Measurements from ENCODE around the gene SSTR3. TPM values are rescaled to one million over a fixed set of nuclear protein-coding genes. Genes with fewer than 3 reads are reported as not detected.

SSTR3 gene
- total and polyA plus RNA-seq, 9 of the 15 experiments (the other 6 are each of a cell fraction or from before 2014, with no cell fraction given): 0.03 TPM; not detected in 8

GRCh38 chr22:37186228-37186996 is 25.9 kb downstream of the SSTR3 start (continued):
- TF ChIP-seq RFX5 (IDR thresholded peaks at IDR 0.05; ENCODE audit: low read depth, low read length) (no peak), MBD2 (IDR thresholded peaks at IDR 0.05; ENCODE audit: borderline replicate concordance, low read depth) (peak; percentile 54; the same call in 1 of the 2 replicates), ZNF586 (CRISPR knock-in tag; conservative IDR thresholded peaks at IDR 0.05) (no peak), ZC3H8 (IDR thresholded peaks at IDR 0.05) (no peak), CBX2 (IDR thresholded peaks at IDR 0.05; ENCODE audit: insufficient read depth, low read length, poor library complexity, severe bottlenecking) (no peak), RB1 (IDR thresholded peaks at IDR 0.05; ENCODE audit: low read depth) (no peak), ZNF134 (CRISPR knock-in tag; conservative IDR thresholded peaks at IDR 0.05) (no peak), SIRT6 (IDR thresholded peaks at IDR 0.05; ENCODE audit: low read depth, low read length) (no peak), RBM39 (optimal IDR thresholded peaks at IDR 0.05; ENCODE audit: low read depth, low read length) (no peak), MCM5 (IDR thresholded peaks at IDR 0.05; ENCODE audit: low read depth) (no peak)

- no peak overlapping the region for H3K4me2 ChIP-seq (ENCODE audit: insufficient read depth, low read length)
- no TSS peak for BruUV-seq (replicated peaks)
Measured at GRCh38 chr22:37185646-37186227, 26.5 kb downstream of the SSTR3 start.

More at GRCh38 chr22:37185646-37186227, 26.5 kb downstream of the SSTR3 start:
- H3K4me3 ChIP-seq: no peak overlapping the region
- H3K4me1 ChIP-seq (replicated peaks in 1 of 2; ENCODE audit: control insufficient read depth in 2 of 2, insufficient read depth in 2 of 2, low read length in 2 of 2): peaks cover 9 to 26% of the 10 kb centered on the region in 2 experiments
- POLR2A ChIA-PET: interaction anchor here (0.5 to 0.7 kb wide), 2 partner anchors 11 to 377 kb away, joined by 3 to 4 read pairs; no protein-coding TSS in a partner anchor
- no peak overlapping the region for H3K9ac ChIP-seq (ENCODE audit: insufficient read depth in 1 of 2, low read depth in 2 of 2, low read length in 2 of 2)
- H4K20me1 ChIP-seq (replicated peaks; ENCODE audit: control insufficient read depth, insufficient read depth, low read length): 0 out of 2 replicates have a peak, but pooled peaks cover 3% of the 10 kb centered on the region
- no peak for DNase-seq (ENCODE audit: extremely low read depth in 1 of 4, low spot score in 3 of 4)
- H3K27me3 ChIP-seq (ENCODE audit: control insufficient read depth in 2 of 2, insufficient read depth in 2 of 2, low read length in 2 of 2): peaks cover 0 to 40% of the 10 kb centered on the region in 2 experiments; a peak in 2 of 5 replicates
- H3K36me3 ChIP-seq (ENCODE audit: control insufficient read depth, insufficient read depth, low read length): no peaks in the 10 kb centered on the region
- CTCF ChIA-PET (ENCODE audit: low intra/inter-chr PET ratio): no interaction called here
- H3K9me1 ChIP-seq (ENCODE audit: control insufficient read depth, insufficient read depth, low read length): no peaks in the 10 kb centered on the region
- in situ Hi-C loops (cut with MboI): no loop called here
- FAIRE-seq: no peak
- no peak overlapping the region for H2AFZ ChIP-seq (ENCODE audit: low read depth, low read length)
- no peaks in the 10 kb centered on the region for H3K79me2 ChIP-seq (ENCODE audit: control insufficient read depth, insufficient read depth, low read length)
- TF ChIP-seq ETV5 (CRISPR knock-in tag; IDR thresholded peaks at IDR 0.05; ENCODE audit: low read depth) (no peak), TAF7 (tag; IDR thresholded peaks at IDR 0.05) (no peak), RNF219 (CRISPR knock-in tag; IDR thresholded peaks at IDR 0.05) (no peak), ELF2 (CRISPR knock-in tag; IDR thresholded peaks at IDR 0.05) (no peak), CXXC5 (CRISPR knock-in tag; IDR thresholded peaks at IDR 0.05) (no peak), POLR2A (conservative IDR thresholded peaks at IDR 0.05) (no peak), NFE2 (IDR thresholded peaks at IDR 0.05; ENCODE audit: low read depth) (no peak), HINFP (tag; conservative IDR thresholded peaks at IDR 0.05; ENCODE audit: low read depth) (no peak)
- 46% methylated on average over 5 of the region's 13 CpGs for WGBS (ENCODE audit: insufficient coverage, low coverage, missing lambda C conversion rate)
- H3K9me3 ChIP-seq (replicated peaks; ENCODE audit: control insufficient read depth, insufficient read depth, low read depth, low read length): no peaks in the 10 kb centered on the region
- H3K27ac ChIP-seq (ENCODE audit: extremely low read depth, low read depth, low read length): no peak overlapping the region
- ATAC-seq: peak; percentile 15; the same call in 1 of the 3 replicates
- intact Hi-C loops (cut with micrococcal nuclease): no loop called here

Data from K562 (cell line).